ENCODE measurements around the gene PACS2.

The PACS2 gene

GRCh38 chr14:105423488-105424195 is 109.1 kb downstream of the PACS2 start:
- ChIA-PET POLR2A (ENCODE audit: low non-redundant PET) (no interaction called here), CTCF (interaction anchor here (0.6 to 0.7 kb wide), 2 partner anchors 10 to 17 kb away, joined by 3 to 4 read pairs; no protein-coding TSS in a partner anchor)
- no peak for DNase-seq (ENCODE audit: low spot score)
- peak overlapping the region; percentile 80 for H3K27ac ChIP-seq
- TF ChIP-seq, protein P1, sequence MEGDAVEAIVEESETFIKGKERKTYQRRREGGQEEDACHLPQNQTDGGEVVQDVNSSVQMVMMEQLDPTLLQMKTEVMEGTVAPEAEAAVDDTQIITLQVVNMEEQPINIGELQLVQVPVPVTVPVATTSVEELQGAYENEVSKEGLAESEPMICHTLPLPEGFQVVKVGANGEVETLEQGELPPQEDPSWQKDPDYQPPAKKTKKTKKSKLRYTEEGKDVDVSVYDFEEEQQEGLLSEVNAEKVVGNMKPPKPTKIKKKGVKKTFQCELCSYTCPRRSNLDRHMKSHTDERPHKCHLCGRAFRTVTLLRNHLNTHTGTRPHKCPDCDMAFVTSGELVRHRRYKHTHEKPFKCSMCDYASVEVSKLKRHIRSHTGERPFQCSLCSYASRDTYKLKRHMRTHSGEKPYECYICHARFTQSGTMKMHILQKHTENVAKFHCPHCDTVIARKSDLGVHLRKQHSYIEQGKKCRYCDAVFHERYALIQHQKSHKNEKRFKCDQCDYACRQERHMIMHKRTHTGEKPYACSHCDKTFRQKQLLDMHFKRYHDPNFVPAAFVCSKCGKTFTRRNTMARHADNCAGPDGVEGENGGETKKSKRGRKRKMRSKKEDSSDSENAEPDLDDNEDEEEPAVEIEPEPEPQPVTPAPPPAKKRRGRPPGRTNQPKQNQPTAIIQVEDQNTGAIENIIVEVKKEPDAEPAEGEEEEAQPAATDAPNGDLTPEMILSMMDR (conservative IDR thresholded peaks at IDR 0.05; ENCODE audit: low read depth): no peak

- H3K27ac ChIP-seq: peak overlapping the region; percentile 80
- no peak for DNase-seq (ENCODE audit: low spot score)
- POLR2A ChIA-PET (ENCODE audit: low non-redundant PET): no interaction called here
- CTCF ChIA-PET: no interaction called here
- TF ChIP-seq, protein P1 (conservative IDR thresholded peaks at IDR 0.05; ENCODE audit: low read depth): no peak
Observed at GRCh38 chr14:105424861-105425260, 110.3 kb downstream of the PACS2 start.

DNA sequence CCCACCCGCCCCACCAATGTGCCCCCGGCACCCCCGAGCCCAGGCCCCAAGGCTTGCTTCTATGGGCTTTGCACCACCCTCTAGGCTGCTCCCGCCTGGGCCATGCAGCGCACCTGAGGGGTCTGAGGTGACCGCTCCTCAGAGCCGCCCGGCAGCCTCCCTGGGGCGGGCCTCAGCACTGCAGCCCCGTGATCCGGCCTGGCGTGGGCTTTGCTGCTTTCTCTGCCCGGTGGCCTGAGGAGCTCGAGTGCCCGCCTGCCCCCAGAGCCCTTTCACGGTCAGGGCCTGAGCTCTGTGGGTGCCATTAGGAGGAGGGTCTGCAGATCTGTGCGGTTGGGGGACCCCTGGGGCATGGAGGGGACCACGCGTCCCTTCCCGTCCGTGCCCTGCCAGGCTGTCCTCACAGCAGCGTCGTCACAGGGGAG is 111.3 kb downstream of the PACS2 start:
- no peak for DNase-seq (ENCODE audit: low spot score)
- ChIA-PET CTCF (no interaction called here), POLR2A (ENCODE audit: low non-redundant PET) (no interaction called here)
- peak overlapping the region; percentile 80; the same call in 1 of the 2 replicates for H3K27ac ChIP-seq
- TF ChIP-seq, protein P1 (conservative IDR thresholded peaks at IDR 0.05; ENCODE audit: low read depth): no peak

GRCh38 chr14:105426416-105427130 is 112.0 kb downstream of the PACS2 start:
- H3K27ac ChIP-seq: peak overlapping the region; percentile 7; the same call in 1 of the 2 replicates
- TF ChIP-seq, protein P1 (conservative IDR thresholded peaks at IDR 0.05; ENCODE audit: low read depth): no peak
- ChIA-PET POLR2A (ENCODE audit: low non-redundant PET) (no interaction called here), CTCF (no interaction called here)
- DNase-seq (ENCODE audit: low spot score): no peak

DNA sequence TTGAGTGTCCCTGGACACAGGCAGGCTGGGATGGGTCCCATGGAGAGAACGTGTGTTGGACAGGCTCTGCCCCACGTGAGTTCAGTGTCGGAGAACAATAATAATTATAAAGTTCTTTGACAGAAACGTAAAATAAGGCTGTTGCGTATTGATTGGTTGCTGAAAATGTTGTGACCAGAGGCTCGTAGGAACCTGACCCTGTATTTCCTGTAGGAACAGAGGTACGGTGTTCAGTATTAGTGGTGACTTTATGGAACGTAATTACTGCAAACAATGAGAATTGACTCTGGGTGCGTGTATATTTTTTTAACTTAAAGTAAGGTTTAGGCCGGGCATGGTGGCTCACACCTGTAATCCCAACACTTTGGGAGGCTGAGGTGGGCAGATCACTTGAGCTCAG is 112.9 kb downstream of the PACS2 start:
- no peak for DNase-seq (ENCODE audit: low spot score)
- POLR2A ChIA-PET (ENCODE audit: low non-redundant PET): no interaction called here
- CTCF ChIA-PET: no interaction called here
- TF ChIP-seq, protein P1 (conservative IDR thresholded peaks at IDR 0.05; ENCODE audit: low read depth): no peak
- H3K27ac ChIP-seq: peak overlapping the region; percentile 67; the same call in 1 of the 2 replicates

- ChIA-PET POLR2A (ENCODE audit: low non-redundant PET) (no interaction called here), CTCF (interaction anchor here (1.2 kb wide), 1 partner anchor 20 kb away, joined by 4 read pairs; no protein-coding TSS in a partner anchor)
- TF ChIP-seq, protein P1 (conservative IDR thresholded peaks at IDR 0.05; ENCODE audit: low read depth): no peak
- peak overlapping the region; percentile 67 for H3K27ac ChIP-seq
- DNase-seq (ENCODE audit: low spot score): no peak
Observed at GRCh38 chr14:105427936-105428485, 113.5 kb downstream of the PACS2 start.
